NCI-H1417 treated with DMSO at 0.1 percent for 48 hours (cell line): ENCODE measurements around the gene HACE1.
"Not testable (repeated sequence)": the region's sequence is repeated elsewhere in the genome, so short reads cannot be mapped to it uniquely, and the experiment has no call there.

ENCODE experiments used
- DNase-seq: peaks from one replicate; lab custom pipeline; 2025; lab: John Stamatoyannopoulos, UW

HACE1 gene

GRCh38 chr6:104737567-104737966 is 122.2 kb downstream of the HACE1 start:
- not testable (repeated sequence) for DNase-seq

- no peak for DNase-seq
Measured at GRCh38 chr6:104736545-104736944, 123.2 kb downstream of the HACE1 start.

- no peak for DNase-seq
Measured at GRCh38 chr6:104730450-104730849, 129.3 kb downstream of the HACE1 start.

- DNase-seq = no peak
Measured at GRCh38 chr6:104729433-104729832, 130.3 kb downstream of the HACE1 start.

GRCh38 chr6:104728448-104728847 is 131.3 kb downstream of the HACE1 start:
- no peak for DNase-seq

- DNase-seq = no peak
Measured at GRCh38 chr6:104718672-104719071, 141.0 kb downstream of the HACE1 start.

GRCh38 chr6:104716858-104717257 is 142.9 kb downstream of the HACE1 start:
- DNase-seq = no peak

- DNase-seq = no peak
Measured at GRCh38 chr6:104714796-104715195, 144.9 kb downstream of the HACE1 start.

- no peak for DNase-seq
Measured at GRCh38 chr6:104713982-104714381, 145.7 kb downstream of the HACE1 start.

GRCh38 chr6:104711371-104711770 is 148.3 kb downstream of the HACE1 start:
- DNase-seq = peak; percentile 12

GRCh38 chr6:104710543-104711335 is 149.0 kb downstream of the HACE1 start:
- no peak for DNase-seq

GRCh38 chr6:104705916-104706442 is 153.7 kb downstream of the HACE1 start:
- no peak for DNase-seq

- DNase-seq = no peak
Measured at GRCh38 chr6:104705095-104705707, 154.5 kb downstream of the HACE1 start.

GRCh38 chr6:104704191-104704590 is 155.5 kb downstream of the HACE1 start:
- DNase-seq = no peak

- no peak for DNase-seq
Measured at GRCh38 chr6:104702126-104702841, 157.4 kb downstream of the HACE1 start.

GRCh38 chr6:104700371-104701185 is 159.1 kb downstream of the HACE1 start:
- DNase-seq = no peak

GRCh38 chr6:104699593-104700329 is 160.0 kb downstream of the HACE1 start:
- no peak for DNase-seq

GRCh38 chr6:104698979-104699378 is 160.7 kb downstream of the HACE1 start:
- DNase-seq = no peak

GRCh38 chr6:104692008-104692407 is 167.7 kb downstream of the HACE1 start:
- DNase-seq = no peak

- DNase-seq = no peak
Measured at GRCh38 chr6:104689551-104690205, 170.0 kb downstream of the HACE1 start.
